GM18507 (cell line): ENCODE data around the gene RC3H1.
A peak's percentile ranks its signal among the peaks of the same experiment; 100 is the strongest.
"Not testable (repeated sequence)": the region's sequence is repeated elsewhere in the genome, so short reads cannot be mapped to it uniquely, and the experiment has no call there.

ENCODE experiments used
- DNase-seq: peaks from one replicate; pipeline ENCODE4 v3.0.0; 2011; ENCODE audit warnings: low read depth; ENCODE audit not compliant: insufficient read length; ENCODE audit errors: extremely low spot score
- FAIRE-seq: peaks from 2 replicates; lab custom pipeline; 2011; peaks lifted over from hg19 to GRCh38; lab: Jason Lieb, UNC

The RC3H1 gene, protein sequence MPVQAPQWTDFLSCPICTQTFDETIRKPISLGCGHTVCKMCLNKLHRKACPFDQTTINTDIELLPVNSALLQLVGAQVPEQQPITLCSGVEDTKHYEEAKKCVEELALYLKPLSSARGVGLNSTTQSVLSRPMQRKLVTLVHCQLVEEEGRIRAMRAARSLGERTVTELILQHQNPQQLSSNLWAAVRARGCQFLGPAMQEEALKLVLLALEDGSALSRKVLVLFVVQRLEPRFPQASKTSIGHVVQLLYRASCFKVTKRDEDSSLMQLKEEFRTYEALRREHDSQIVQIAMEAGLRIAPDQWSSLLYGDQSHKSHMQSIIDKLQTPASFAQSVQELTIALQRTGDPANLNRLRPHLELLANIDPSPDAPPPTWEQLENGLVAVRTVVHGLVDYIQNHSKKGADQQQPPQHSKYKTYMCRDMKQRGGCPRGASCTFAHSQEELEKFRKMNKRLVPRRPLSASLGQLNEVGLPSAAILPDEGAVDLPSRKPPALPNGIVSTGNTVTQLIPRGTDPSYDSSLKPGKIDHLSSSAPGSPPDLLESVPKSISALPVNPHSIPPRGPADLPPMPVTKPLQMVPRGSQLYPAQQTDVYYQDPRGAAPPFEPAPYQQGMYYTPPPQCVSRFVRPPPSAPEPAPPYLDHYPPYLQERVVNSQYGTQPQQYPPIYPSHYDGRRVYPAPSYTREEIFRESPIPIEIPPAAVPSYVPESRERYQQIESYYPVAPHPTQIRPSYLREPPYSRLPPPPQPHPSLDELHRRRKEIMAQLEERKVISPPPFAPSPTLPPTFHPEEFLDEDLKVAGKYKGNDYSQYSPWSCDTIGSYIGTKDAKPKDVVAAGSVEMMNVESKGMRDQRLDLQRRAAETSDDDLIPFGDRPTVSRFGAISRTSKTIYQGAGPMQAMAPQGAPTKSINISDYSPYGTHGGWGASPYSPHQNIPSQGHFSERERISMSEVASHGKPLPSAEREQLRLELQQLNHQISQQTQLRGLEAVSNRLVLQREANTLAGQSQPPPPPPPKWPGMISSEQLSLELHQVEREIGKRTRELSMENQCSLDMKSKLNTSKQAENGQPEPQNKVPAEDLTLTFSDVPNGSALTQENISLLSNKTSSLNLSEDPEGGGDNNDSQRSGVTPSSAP

DNA sequence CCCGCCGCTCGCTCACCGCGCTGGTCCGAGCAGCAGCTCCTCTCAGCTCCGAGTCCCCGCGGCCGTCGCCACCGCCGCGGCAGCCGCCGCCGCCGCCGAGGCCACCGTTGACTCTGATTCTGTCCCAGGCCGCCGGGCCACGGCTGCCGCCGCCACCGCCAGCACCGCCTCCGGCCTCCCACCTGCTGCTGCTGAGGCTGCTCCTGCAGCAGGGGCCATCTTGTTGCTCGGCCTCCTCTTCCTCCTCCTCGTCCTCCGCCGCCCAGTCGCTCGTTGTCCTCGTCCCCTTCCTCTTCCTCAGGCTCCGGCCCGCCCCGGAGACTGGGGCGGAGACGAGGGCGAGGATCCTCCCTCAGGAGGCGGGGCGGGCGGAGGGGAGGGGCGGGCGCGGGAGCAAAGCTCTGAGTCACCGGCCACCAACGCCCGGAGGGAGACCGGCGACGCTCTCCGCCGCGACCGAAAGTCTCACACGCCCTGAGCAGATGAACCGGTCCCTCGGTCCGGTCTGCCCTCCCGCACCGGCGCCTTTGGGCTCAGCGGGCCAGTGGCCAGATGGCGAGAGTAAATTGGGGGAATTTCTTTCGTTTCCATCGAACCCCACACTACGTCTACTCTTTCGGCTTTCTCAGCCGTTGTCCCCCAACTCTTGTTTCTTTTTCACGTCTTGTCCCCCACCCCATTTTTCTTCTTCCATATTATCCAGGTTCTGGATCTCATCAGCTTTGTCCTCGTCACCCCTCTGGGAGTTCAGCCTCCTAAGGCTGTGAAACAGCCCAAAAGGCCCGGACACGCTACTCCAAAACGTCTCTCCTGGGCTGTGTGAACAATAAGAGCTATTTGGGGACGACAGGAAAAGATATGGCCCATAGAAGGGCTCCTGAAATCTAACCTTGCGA is at the start of gene RC3H1:
RC3H1 (minus strand) TSS at position 278 of the 896 bp plus-strand sequence. CDS start 29,372 bp downstream, outside the sequence.
- FAIRE-seq (peak; percentile 91), DNase-seq (peak; percentile 75)

DNA sequence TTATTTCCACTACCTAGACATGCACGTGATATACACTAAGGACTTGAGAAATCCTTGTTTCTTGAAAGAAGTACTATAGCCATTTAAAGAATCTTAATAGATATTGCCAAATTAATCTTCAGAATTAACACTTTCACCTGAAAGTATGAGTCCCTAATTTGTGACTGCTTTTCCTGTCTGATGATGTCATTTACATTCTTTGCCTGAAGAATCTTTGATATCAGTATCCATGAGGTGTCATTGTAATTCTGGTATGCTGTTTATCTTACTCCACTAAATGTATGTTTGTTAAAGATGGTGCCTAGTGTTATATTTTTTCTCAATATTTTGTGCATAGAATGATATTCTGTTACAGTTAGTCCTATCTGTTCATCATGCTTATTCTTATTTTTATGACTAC is 48.5 kb upstream of the RC3H1 start:
- FAIRE-seq: no peak
- DNase-seq: no peak

GRCh38 chr1:174068000-174068399 is 45.8 kb upstream of the RC3H1 start:
- FAIRE-seq: no peak
- DNase-seq: no peak

- no peak for FAIRE-seq
Measured at GRCh38 chr1:174060090-174060489, 37.9 kb upstream of the RC3H1 start.

DNA sequence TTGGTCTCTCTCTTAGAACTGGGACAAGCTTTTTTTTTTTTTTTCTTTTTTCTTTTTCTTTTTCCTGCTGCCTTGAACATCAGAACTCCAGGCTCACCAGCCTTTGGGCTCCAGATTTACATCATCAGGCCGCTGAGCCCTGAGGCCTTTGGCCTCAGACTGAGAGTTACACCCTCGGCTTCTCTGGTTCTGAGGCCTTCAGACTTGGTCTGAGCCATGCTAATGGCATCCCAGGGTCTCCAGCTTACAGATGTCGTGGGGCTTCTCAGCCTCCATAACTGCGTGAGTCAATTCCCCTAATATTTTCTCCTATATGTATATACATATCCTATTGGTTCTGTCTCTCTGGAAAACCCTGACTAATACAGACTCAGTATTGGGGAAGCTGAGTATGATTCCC is 36.5 kb upstream of the RC3H1 start:
- DNase-seq (no peak), FAIRE-seq (no peak)

More at GRCh38 chr1:174060090-174060489, 37.9 kb upstream of the RC3H1 start:
- no peak for DNase-seq

DNA sequence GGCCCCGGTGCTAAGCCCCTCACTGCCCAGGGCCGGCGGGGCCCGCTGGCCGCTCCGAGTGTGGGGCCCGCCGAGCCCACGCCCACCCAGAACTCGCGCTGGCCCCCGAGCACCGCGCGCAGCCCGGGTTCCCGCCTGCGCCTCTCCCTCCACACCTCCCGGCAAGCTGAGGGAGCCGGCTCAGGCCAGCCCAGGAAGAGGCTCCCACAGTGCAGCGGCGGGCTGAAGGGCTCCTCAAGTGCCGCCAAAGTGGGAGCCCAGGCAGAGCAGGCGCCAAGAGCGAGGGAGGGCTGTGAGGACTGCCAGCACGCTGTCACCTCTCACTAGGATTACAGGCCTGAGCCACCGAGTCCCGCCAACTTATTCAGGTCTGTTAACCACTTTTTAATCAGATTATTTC is 34.5 kb upstream of the RC3H1 start:
- FAIRE-seq, DNase-seq: not testable (repeated sequence)

GRCh38 chr1:174055797-174056196 is 33.6 kb upstream of the RC3H1 start:
- not testable (repeated sequence) for FAIRE-seq, DNase-seq

DNA sequence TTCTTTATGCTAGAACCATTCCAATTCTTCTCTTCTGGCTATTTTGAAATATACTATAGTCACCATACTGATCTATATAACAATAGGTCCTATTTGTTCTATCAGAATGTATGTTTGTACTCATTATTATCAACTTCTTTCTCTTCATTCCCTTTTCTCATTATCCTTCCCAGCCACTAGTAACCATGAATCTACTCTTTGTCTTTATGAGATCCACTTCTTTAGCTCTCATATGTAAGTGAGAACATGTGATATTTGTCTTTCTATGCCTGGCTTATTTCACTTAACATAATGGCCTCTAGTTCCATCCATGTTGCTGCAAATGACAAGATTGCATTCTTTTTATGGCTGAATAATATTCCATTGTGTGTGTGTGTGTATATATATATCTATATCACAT is 31.7 kb upstream of the RC3H1 start:
- no peak for DNase-seq
- FAIRE-seq: no peak

DNA sequence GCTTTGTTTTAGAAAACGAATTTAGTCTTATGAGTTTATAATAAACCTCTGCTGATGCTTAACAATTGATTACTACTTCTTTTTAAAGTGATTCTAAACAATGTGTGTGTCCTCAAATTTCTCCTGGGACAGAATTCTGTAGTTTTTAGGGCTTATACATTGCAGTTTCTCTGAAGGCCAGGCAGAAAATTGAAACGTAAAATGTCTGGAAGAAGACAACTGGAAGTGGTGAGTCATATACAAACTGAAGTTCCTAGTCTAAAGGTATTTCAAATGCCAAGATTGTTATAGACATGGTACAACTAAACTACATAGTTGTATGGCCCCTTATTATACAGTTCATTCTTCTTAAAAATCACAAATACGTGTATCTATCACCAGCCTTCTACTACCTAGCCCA is 30.5 kb upstream of the RC3H1 start:
- FAIRE-seq: no peak
- no peak for DNase-seq

DNA sequence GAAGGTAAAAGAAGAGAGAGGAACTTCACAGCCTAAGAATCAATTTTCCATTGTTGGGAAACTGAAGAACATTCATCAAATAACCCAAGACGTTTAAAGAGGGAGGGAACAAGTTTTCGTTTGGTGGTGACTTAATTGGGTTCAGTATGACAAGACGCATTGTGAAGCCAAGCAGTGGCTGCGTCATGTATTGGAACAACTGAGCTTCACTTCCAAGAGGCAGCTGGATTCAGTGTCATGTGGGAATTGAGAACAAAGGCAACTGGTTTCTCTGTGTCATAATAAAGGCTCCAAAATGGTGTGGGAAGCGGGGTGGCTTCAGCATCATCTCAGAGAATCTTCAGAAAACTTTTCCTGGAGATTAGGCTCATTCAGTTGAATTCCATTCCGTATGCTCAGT is 29.8 kb upstream of the RC3H1 start:
- FAIRE-seq (no peak), DNase-seq (no peak)

- DNase-seq (no peak), FAIRE-seq (no peak)
Measured at GRCh38 chr1:174049514-174049913, 27.4 kb upstream of the RC3H1 start.

DNA sequence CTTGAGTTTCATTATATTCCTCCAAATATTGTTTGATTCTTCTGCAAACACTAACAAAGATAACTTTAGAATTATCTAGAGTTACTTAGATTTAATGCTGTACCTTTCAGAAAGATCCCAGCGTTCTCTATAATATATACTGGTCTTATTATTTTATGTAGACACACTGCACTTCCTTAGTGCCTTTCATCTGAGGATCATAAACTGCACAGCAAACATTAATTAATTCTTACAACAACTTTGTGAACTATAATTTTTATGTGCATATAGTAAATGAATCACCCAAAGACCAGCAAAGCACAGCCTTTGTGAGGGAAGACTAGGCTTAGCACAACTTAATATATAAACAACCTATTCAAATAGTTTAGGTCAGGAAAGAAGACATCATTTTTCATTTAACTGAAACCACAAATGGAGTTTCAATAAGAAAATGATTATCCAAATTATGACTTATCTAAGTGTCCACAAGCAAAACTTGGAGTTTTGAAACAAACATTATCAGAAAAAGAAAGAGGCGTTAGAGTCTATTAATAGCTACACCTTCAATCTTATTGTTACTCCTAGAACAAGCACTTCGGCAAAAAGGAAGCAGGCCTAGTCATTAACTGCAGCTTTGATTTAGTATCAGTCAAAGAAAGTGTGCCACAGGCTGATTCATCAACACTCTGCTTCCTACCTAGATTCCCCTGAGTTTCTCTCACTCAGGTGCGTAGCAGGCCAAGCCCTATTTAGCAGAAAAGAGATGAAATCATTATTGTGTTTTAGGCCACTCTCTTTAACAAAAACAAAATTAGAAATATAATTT is 22.5 kb upstream of the RC3H1 start:
- no peak for FAIRE-seq

DNA sequence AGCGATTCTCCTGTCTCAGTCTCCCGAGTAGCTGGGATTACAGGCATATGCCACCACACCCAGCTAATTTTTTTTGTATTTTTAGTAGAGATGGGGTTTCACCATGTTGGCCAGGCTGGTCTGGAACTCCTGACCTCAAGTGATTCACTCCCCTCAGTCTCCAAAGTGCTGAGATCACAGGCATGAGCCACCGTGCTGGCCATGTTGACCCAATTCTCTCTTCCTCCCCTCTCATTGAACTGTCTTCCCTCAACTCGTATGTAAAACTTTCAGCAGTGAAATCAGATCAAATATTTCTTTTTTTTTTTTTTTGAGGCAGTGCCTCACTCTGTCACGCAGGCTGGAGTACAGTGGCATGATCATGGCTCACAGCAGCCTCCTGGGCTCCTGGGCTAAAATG is 20.4 kb upstream of the RC3H1 start:
- not testable (repeated sequence) for DNase-seq, FAIRE-seq

More for the DNA sequence above, 22.5 kb upstream of the RC3H1 start:
- no peak for DNase-seq

DNA sequence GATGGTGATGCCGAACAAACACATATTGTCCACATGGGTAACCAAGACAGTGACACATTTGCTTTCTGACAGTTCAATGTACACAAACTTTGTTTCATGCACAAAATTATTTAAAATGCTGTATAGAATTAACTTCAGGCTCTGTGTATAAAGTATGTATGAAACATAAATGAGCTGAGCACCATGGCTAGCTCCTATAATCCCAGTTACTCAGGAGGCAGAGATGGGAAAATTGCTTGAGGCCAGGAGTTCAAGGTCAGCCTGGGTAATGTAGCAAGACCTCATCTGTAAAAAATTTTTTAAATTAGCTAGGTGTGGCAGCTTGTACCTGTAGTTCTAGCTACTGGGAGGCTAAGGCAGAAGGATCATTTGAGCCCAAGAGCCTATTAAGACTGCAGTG is 19.2 kb upstream of the RC3H1 start:
- DNase-seq (no peak), FAIRE-seq (no peak)

DNA sequence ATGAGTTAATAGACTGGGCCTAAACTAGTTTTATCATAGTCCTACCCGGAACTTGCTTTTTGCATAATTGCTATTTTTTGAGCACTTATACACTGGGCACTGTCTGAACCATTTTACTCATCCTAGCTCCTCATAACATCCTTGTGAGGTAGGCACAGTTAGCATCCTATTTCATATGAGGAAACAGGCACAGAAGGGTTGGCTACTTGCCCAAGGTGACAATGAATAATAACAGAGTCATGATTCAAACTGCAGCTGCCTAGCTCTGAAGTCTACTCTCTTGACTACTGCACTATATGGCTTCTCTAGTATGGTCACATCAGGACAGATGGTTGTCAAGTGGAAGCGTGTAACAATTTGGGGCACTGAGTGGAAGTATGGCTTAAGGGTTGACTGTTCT is 18.2 kb upstream of the RC3H1 start:
- DNase-seq: no peak

GRCh38 chr1:174039027-174039426 is 16.9 kb upstream of the RC3H1 start:
- FAIRE-seq: no peak
- no peak for DNase-seq

More for the DNA sequence above, 18.2 kb upstream of the RC3H1 start:
- FAIRE-seq: no peak

GRCh38 chr1:174036798-174037197 is 14.6 kb upstream of the RC3H1 start:
- no peak for FAIRE-seq
- no peak for DNase-seq

GRCh38 chr1:174036204-174036603 is 14.0 kb upstream of the RC3H1 start:
- FAIRE-seq: no peak

More at GRCh38 chr1:174036204-174036603, 14.0 kb upstream of the RC3H1 start:
- no peak for DNase-seq
